ENCODE results near the gene TPRG1.

GRCh38 chr3:189312866-189313265 is 141.1 kb downstream of the TPRG1 start:
- no peak for TF ChIP-seq BCL11A (IDR thresholded peaks at IDR 0.05; ENCODE audit: low read depth in 2 of 2, low read length in 2 of 2)
- no peak for TF ChIP-seq MAX (IDR thresholded peaks at IDR 0.05)
- no peak for TF ChIP-seq CHD2 (IDR thresholded peaks at IDR 0.05; ENCODE audit: low read length)
- TF ChIP-seq CTCF (IDR thresholded peaks at IDR 0.05; ENCODE audit: control extremely low read depth in 1 of 3, insufficient read depth in 1 of 3, low read depth in 1 of 3, low read length in 3 of 3) = no peak

Measured in H1 (cell line).